Hematopoietic multipotent progenitor cell treated with erythropoietin and hydrocortisone succinate and interleukin-3 and kit ligand, for 6 days (in vitro differentiated cells): ENCODE results near the gene OR3A2.
"Not testable (repeated sequence)": the region's sequence is repeated elsewhere in the genome, so short reads cannot be mapped to it uniquely, and the experiment has no call there.

Experiments
- DNase-seq: peaks from one replicate; pipeline ENCODE4 v3.0.0-alpha.2; 2015

Gene OR3A2

GRCh38 chr17:3385869-3386816 is at the start of gene OR3A2:
TSS of gene OR3A2 (minus strand) at chr17:3386308.
- DNase-seq: no peak

DNA sequence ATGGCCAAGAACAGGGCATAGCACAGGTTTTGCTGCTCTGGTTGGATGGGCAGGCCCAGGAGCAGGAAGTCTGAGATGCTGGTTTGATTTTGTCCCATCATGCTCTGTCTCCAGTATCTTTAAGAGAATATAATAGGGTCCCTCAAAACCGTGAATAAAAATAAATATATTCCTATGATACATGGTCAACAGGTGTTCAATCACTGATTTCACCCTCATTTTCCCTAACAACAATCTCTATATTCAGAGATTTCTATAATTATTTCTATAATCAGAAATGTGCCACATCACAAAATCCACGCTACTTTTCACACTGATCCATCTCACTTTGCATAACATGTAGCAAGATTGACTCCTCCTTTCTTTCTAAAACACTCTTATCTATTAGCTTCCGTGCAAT is 47.6 kb upstream of the OR3A2 start, which contains the start of gene OR1E2:
Gene OR1E2 (minus strand): TSS at position 101 of the 400 bp plus-strand sequence. CDS start 0 bp downstream, at position 101.
- DNase-seq: no peak

GRCh38 chr17:3433215-3433614 is 47.1 kb upstream of the OR3A2 start:
- DNase-seq: peak; percentile 59

GRCh38 chr17:3418222-3418621 is 32.1 kb upstream of the OR3A2 start:
- no peak for DNase-seq

GRCh38 chr17:3415610-3416009 is 29.5 kb upstream of the OR3A2 start:
- no peak for DNase-seq

DNA sequence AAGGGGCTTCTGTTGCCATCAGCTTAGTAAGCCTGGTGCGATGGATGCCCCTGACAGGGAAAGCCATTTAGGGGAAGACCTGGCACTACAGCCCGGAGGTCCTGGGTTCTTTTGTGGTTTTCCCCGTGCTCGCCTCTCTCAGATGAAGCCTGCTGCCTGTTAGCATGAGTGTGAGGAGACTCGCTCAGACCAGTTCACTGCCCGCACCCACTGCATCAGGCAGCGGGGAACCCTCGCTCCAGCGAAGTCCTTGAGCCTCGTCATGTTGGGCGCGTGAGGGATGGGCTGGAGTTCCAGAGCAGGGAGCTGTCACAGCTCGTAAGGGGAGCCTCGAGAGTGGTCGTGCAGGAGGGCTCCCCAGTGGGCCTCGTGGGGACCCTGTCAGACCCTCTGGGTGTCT is 26.1 kb upstream of the OR3A2 start:
- DNase-seq: not testable (repeated sequence)

DNA sequence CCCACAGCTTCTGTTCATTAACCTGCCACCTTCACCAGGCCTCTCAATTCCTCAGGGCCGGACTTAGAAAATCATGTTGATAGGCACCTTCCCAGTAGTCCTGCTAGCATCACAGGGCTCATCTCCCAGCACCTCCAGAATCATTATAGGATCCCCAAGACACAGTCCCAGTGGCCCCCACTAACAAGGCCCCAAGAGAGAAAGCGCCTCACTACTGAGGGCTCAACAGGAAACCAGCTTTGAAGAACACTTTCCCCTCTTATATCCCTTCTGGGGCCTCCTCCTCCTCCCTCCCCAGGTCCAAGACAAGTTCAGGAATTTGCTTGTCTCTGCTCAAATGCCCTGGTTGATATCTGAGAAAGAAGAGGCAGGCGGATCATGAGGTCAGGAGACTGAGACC is 25.0 kb upstream of the OR3A2 start, which contains the start of gene OR3A3:
Gene OR3A3 (plus strand): TSS at position 301 of the 400 bp plus-strand sequence.
- no peak for DNase-seq

- DNase-seq: not testable (repeated sequence)
Measured at GRCh38 chr17:3403856-3404255, 17.7 kb upstream of the OR3A2 start.

DNA sequence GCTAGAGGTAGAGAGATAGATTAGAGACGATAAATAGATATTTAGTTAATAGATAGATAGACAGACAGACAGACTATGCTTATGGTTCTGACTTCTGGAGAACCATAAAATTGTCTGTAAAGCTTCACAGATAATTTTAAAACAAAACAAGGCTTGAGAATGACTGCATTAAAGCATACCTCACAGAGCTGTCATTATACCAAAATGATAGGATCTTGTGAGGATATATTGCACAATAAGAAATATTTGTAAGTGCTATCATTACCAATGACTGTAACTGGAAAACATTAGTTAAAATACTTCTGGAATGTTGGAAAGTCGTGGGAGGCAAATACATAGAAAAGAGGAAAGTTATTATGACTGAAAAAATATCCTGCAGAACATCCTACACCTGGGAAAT is 15.7 kb upstream of the OR3A2 start:
- no peak for DNase-seq

GRCh38 chr17:3400055-3400454 is 13.9 kb upstream of the OR3A2 start:
- DNase-seq: no peak

- no peak for DNase-seq
Measured at GRCh38 chr17:3398310-3398709, 12.2 kb upstream of the OR3A2 start, which contains the start of gene OR1E1. TSS of gene OR1E1 (minus strand) at chr17:3398410. CDS start at chr17:3398410, 0 bp downstream.

DNA sequence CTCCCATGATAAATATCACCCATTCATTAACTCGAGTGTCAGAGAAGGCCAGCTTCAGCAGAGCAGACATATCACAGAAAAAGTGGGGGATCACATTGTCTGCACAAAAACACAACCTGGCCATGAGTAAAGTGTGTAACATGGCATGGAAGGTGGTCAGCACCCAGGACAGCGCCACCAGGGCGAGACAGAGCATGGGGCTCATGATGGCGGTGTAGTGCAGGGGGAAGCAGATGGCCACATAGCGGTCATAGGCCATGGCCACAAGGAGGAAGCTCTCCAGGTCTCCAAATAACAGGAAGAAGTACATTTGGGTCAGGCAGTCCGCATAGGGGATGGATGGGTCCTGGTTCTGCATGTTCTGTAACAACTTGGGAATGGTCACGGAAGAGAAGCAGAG is 11.7 kb upstream of the OR3A2 start:
- DNase-seq: peak; percentile 32

DNA sequence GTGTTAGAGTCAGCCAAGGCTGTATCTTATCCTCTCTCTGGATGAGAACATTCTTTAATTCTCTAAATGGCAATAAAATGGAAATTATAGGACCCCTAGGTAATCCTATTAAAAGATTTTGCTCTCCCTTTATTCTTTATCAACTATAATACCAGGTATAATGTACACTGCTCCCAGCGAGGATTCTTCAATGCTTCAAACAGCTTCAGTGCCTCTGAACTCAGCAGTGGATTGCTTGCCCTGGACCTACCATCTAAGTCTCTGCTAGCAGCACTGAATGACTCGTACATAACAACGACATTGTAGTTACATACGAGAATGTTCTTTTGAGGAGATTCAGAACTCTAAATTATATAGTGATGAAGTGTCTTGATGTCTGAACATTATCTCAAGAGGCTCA is 3.7 kb upstream of the OR3A2 start:
- no peak for DNase-seq

GRCh38 chr17:3381957-3382356 is 4.2 kb downstream of the OR3A2 start:
- DNase-seq: no peak

GRCh38 chr17:3378321-3378720 is 7.8 kb downstream of the OR3A2 start:
- no peak for DNase-seq

- DNase-seq: not testable (repeated sequence)
Measured at GRCh38 chr17:3371167-3371566, 14.9 kb downstream of the OR3A2 start.

- not testable (repeated sequence) for DNase-seq
Measured at GRCh38 chr17:3342782-3343181, 43.3 kb downstream of the OR3A2 start.

- no peak for DNase-seq
Measured at GRCh38 chr17:3335876-3336275, 50.2 kb downstream of the OR3A2 start.

DNA sequence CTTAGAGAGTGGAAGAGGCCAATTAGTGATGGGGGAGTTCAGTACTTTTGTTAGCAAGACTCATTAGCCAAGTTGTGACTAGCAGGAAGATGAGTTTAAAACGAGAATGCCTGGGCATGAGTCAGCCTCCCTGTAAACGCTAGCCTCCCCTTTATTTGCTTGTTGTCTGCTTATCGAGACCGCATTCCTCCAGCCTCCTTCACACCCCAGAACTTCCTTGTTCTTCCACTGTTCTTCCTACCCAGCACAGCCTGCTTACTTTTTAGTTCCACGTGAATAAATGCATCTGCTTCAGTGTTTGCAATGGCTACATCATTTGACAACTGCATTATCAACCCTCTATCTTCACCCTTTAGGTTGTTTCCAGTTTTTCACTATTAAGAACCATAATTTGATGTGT is 67.8 kb downstream of the OR3A2 start:
- no peak for DNase-seq

- DNase-seq: no peak
Measured at GRCh38 chr17:3316836-3317235, 69.3 kb downstream of the OR3A2 start.

DNA sequence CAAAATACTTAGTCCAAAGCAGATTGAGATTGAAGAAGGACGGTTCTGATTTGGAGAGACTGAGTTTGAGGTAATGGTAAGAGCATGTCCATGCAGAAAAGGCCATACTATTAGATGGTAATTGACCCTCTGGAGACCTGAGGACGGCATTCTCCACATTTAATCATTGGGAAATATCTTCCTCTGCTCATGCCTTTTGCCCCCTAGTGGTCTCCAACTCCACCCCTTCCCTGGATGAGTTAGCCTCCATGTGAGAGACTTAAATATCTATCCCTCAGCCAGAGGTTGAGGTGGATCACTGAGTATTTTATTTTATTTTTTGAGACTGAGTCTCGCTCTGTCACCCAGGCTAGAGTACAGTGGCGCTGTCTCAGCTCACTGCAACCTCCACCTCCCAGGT is 77.5 kb downstream of the OR3A2 start:
- DNase-seq: no peak

DNA sequence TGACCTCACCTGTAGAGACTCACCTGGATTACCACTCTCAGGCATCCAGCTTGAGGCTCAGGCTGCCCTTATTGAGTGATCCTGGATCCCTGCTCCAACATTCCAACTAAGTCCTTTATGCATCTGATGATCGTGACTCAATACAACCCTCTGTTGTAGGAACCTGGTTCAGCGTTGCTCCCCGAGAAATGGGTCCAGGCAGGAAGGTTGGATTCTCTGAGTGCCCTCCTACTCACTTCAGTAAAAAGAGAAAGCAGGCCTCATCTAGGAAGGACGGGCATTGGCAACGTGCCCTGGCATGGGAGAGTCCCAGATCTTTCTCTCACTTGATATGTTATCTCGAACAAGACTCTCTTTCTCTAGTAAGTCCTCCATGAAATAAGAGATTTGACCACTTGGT is 87.8 kb downstream of the OR3A2 start, which contains the start of gene OR3A1:
Gene OR3A1 (minus strand): TSS at position 101 of the 400 bp plus-strand sequence. CDS start 5,778 bp downstream, outside the sequence.
- no peak for DNase-seq

DNA sequence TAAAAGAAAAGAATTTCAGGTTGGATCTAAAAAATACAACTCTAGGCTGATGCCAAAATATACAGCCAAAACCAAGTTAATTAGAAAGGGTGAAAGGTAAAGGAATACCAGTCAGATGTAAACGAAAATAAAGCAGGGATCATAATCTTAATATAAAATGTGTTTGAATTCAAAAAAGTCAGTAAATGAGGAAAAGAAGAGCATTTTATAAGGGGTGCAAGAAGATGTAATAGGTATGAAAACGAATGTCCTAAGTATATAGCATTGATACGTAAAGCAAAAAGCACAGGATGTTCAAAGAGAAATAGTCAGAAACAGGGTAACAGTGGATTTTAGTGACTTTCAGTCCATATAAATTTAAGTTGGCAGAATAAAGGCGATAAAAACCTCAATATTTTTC is 90.5 kb downstream of the OR3A2 start:
- no peak for DNase-seq

- DNase-seq: not testable (repeated sequence)
Measured at GRCh38 chr17:3293548-3293947, 92.6 kb downstream of the OR3A2 start.
